GM18505 (cell line): ENCODE measurements around the gene MAGEB4.
"Not testable (repeated sequence)": the region's sequence is repeated elsewhere in the genome, so short reads cannot be mapped to it uniquely, and the experiment has no call there.

Experiments
- ATAC-seq: cut with Tn5 transposase; IDR thresholded peaks from one replicate; pipeline ENCODE4 v1.9.1; 2021; ENCODE audit not compliant: unreplicated experiment
- POLR2A ChIP-seq: IDR thresholded peaks from 4 replicates; pipeline ENCODE4 v1.6.1; 2011; ENCODE audit warnings: borderline replicate concordance; ENCODE audit not compliant: insufficient read depth, insufficient read length; ENCODE audit errors: extremely low read depth

MAGEB4 gene

GRCh38 chrX:30241724-30242415, at the start of gene MAGEB4:
TSS of gene MAGEB4 (plus strand) at chrX:30242000. CDS start at chrX:30242136, 136 bp downstream.
- no peak for TF ChIP-seq POLR2A
- no peak for ATAC-seq

GRCh38 chrX:30193910-30194309, 47.9 kb upstream of the MAGEB4 start:
- ATAC-seq: not testable (repeated sequence)

GRCh38 chrX:30196322-30196721, 45.5 kb upstream of the MAGEB4 start:
- no peak for ATAC-seq
- no peak for TF ChIP-seq POLR2A

- no peak for TF ChIP-seq POLR2A
Observed at GRCh38 chrX:30212172-30212571, 29.6 kb upstream of the MAGEB4 start.

GRCh38 chrX:30215357-30215843, 26.4 kb upstream of the MAGEB4 start, which contains the start of gene MAGEB2:
TSS of gene MAGEB2 (plus strand) at chrX:30215563. CDS start at chrX:30218581, 3,018 bp downstream.
- ATAC-seq: no peak
- no peak for TF ChIP-seq POLR2A

More at GRCh38 chrX:30212172-30212571, 29.6 kb upstream of the MAGEB4 start:
- ATAC-seq: no peak

GRCh38 chrX:30217465-30217864, 24.3 kb upstream of the MAGEB4 start:
- no peak for ATAC-seq
- TF ChIP-seq POLR2A: no peak

- no peak for ATAC-seq
- TF ChIP-seq POLR2A: no peak
Observed at GRCh38 chrX:30219372-30219771, 22.4 kb upstream of the MAGEB4 start.

- ATAC-seq: no peak
- no peak for TF ChIP-seq POLR2A
Observed at GRCh38 chrX:30220661-30221060, 21.1 kb upstream of the MAGEB4 start.

- TF ChIP-seq POLR2A: no peak
- no peak for ATAC-seq
Observed at GRCh38 chrX:30224536-30224935, 17.3 kb upstream of the MAGEB4 start.

- TF ChIP-seq POLR2A: no peak
- ATAC-seq: no peak
Observed at GRCh38 chrX:30228526-30228925, 13.3 kb upstream of the MAGEB4 start.

- ATAC-seq: no peak
- no peak for TF ChIP-seq POLR2A
Observed at GRCh38 chrX:30230395-30230794, 11.4 kb upstream of the MAGEB4 start, which contains the start of gene MAGEB3. TSS of gene MAGEB3 (plus strand) at chrX:30230657. CDS start at chrX:30235925, 5,268 bp downstream.

- ATAC-seq: no peak
- TF ChIP-seq POLR2A: no peak
Observed at GRCh38 chrX:30246769-30247489, 5.1 kb downstream of the MAGEB4 start, which contains the start of gene MAGEB1. TSS of gene MAGEB1 (plus strand) at chrX:30247146. CDS start at chrX:30250494, 3,348 bp downstream.

GRCh38 chrX:30248854-30249253, 7.1 kb downstream of the MAGEB4 start:
- peak; percentile 78 for ATAC-seq
- TF ChIP-seq POLR2A: no peak

- ATAC-seq: no peak
- no peak for TF ChIP-seq POLR2A
Observed at GRCh38 chrX:30253257-30253656, 11.5 kb downstream of the MAGEB4 start.
